Stimulated activated CD8-positive, alpha-beta memory T cell treated with anti-CD3 and anti-CD28 coated beads, Interleukin-12 subunit alpha, Interleukin-12 subunit beta, amount 100 ng/mL, for 24 hours (primary cell): Measurements from ENCODE around the gene MEGF11.

Experiments
- DNase-seq: peaks from one replicate; pipeline ENCODE4 v3.0.0-alpha.2; 2020; ENCODE audit errors: extremely low read depth

Gene MEGF11

GRCh38 chr15:66065325-66065724 lies 188.2 kb downstream of the MEGF11 start:
- DNase-seq: no peak

GRCh38 chr15:66063147-66063546 lies 190.4 kb downstream of the MEGF11 start:
- no peak for DNase-seq

- no peak for DNase-seq
Observed at GRCh38 chr15:66057089-66057488, 196.5 kb downstream of the MEGF11 start.

- DNase-seq: no peak
Observed at GRCh38 chr15:66053991-66054390, 199.6 kb downstream of the MEGF11 start.

GRCh38 chr15:66051833-66052232 lies 201.7 kb downstream of the MEGF11 start:
- DNase-seq: no peak

GRCh38 chr15:66050264-66050663 lies 203.3 kb downstream of the MEGF11 start:
- no peak for DNase-seq

- DNase-seq: no peak
Observed at GRCh38 chr15:66049353-66049752, 204.2 kb downstream of the MEGF11 start.

GRCh38 chr15:66047321-66048024 lies 206.1 kb downstream of the MEGF11 start:
- no peak for DNase-seq

- DNase-seq: no peak
Observed at GRCh38 chr15:66046751-66047150, 206.8 kb downstream of the MEGF11 start.

GRCh38 chr15:66046326-66046725 lies 207.2 kb downstream of the MEGF11 start:
- no peak for DNase-seq

- no peak for DNase-seq
Observed at GRCh38 chr15:66045542-66045941, 208.0 kb downstream of the MEGF11 start.

GRCh38 chr15:66044837-66045236 lies 208.7 kb downstream of the MEGF11 start:
- no peak for DNase-seq

- DNase-seq: no peak
Observed at GRCh38 chr15:66043264-66043663, 210.3 kb downstream of the MEGF11 start.

GRCh38 chr15:66042624-66043023 lies 210.9 kb downstream of the MEGF11 start:
- DNase-seq: no peak

GRCh38 chr15:66041276-66041675 lies 212.3 kb downstream of the MEGF11 start:
- no peak for DNase-seq

- DNase-seq: no peak
Observed at GRCh38 chr15:66040211-66040892, 213.2 kb downstream of the MEGF11 start.

GRCh38 chr15:66039117-66039871 lies 214.3 kb downstream of the MEGF11 start:
- no peak for DNase-seq

GRCh38 chr15:66038387-66039116 lies 215.0 kb downstream of the MEGF11 start:
- DNase-seq: no peak

- DNase-seq: no peak
Observed at GRCh38 chr15:66036859-66037258, 216.7 kb downstream of the MEGF11 start.

- DNase-seq: no peak
Observed at GRCh38 chr15:66035901-66036300, 217.6 kb downstream of the MEGF11 start.

GRCh38 chr15:66033143-66033542 lies 220.4 kb downstream of the MEGF11 start:
- DNase-seq: no peak

GRCh38 chr15:66032006-66032405 lies 221.5 kb downstream of the MEGF11 start:
- DNase-seq: no peak
